ENCODE measurements around the gene ITGBL1.

ITGBL1 gene

GRCh38 chr13:101623470-101624209, 171.2 kb downstream of the ITGBL1 start:
- Histone ChIP-seq H3K4me3 (ENCODE audit: low read depth, low read length) (no peak overlapping the region), H3K9me3 (no peaks in the 10 kb centered on the region), H3K27me3 (peaks cover 3% of the 10 kb centered on the region; the same call in 1 of the 2 replicates), H3K4me1 (no peaks in the 10 kb centered on the region), H3K36me3 (no peaks in the 10 kb centered on the region)
- no peak for DNase-seq
- no peak for TF ChIP-seq CTCF (IDR thresholded peaks at IDR 0.05; ENCODE audit: low read depth, low read length)

- TF ChIP-seq CTCF (IDR thresholded peaks at IDR 0.05; ENCODE audit: low read depth, low read length) = no peak
- Histone ChIP-seq H3K9me3 (no peaks in the 10 kb centered on the region), H3K4me3 (ENCODE audit: low read depth, low read length) (no peak overlapping the region), H3K4me1 (no peaks in the 10 kb centered on the region), H3K36me3 (no peaks in the 10 kb centered on the region), H3K27me3 (peaks cover 3% of the 10 kb centered on the region; the same call in 1 of the 2 replicates)
- DNase-seq = no peak
Measured at GRCh38 chr13:101624210-101624922, 171.9 kb downstream of the ITGBL1 start.

DNA sequence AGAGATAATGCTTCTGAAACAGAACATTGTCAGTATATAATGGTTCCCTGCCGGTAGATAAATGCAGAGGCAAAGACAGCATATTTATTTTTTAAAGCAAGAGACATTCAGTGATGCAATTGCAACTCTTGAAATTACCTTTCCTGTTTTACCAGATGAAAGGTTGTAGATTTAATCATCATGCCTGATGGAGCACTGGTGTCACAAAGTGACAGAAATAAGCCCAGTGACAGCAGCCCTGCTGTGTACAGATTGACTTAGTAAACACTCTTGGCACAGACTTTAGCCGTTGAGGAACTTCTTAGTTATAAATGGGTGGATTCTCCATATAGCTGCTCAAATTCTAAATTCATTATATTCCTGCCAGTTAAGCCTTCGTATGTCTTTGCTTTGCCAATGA, 172.5 kb downstream of the ITGBL1 start:
- Histone ChIP-seq H3K4me1 (no peaks in the 10 kb centered on the region), H3K36me3 (no peaks in the 10 kb centered on the region), H3K27me3 (peaks cover 3% of the 10 kb centered on the region; the same call in 1 of the 2 replicates), H3K9me3 (no peaks in the 10 kb centered on the region), H3K4me3 (ENCODE audit: low read depth, low read length) (no peak overlapping the region)
- TF ChIP-seq CTCF (IDR thresholded peaks at IDR 0.05; ENCODE audit: low read depth, low read length) = no peak
- DNase-seq = no peak

GRCh38 chr13:101626925-101627555, 174.6 kb downstream of the ITGBL1 start:
- peaks cover 3% of the 10 kb centered on the region; the same call in 1 of the 2 replicates for H3K27me3 ChIP-seq
- no peak for DNase-seq
- no peaks in the 10 kb centered on the region for H3K4me1 ChIP-seq
- TF ChIP-seq CTCF (IDR thresholded peaks at IDR 0.05; ENCODE audit: low read depth, low read length) = no peak
- H3K9me3 ChIP-seq = no peaks in the 10 kb centered on the region
- no peak overlapping the region for H3K4me3 ChIP-seq (ENCODE audit: low read depth, low read length)
- H3K36me3 ChIP-seq = no peaks in the 10 kb centered on the region

GRCh38 chr13:101627556-101627943, 175.1 kb downstream of the ITGBL1 start:
- Histone ChIP-seq H3K27me3 (no peaks in the 10 kb centered on the region; the same call in 1 of the 2 replicates), H3K9me3 (no peaks in the 10 kb centered on the region), H3K4me3 (ENCODE audit: low read depth, low read length) (no peak overlapping the region), H3K36me3 (no peaks in the 10 kb centered on the region), H3K4me1 (no peaks in the 10 kb centered on the region)
- no peak for TF ChIP-seq CTCF (IDR thresholded peaks at IDR 0.05; ENCODE audit: low read depth, low read length)
- DNase-seq = no peak
